Endometrium (tissue), 2 donors: ENCODE measurements around the gene HIVEP2.
A peak's percentile ranks its signal among the peaks of the same experiment; 100 is the strongest.

Source experiments
- FAIRE-seq: peaks from 2 replicates; lab custom pipeline; 2012; peaks lifted over from hg19 to GRCh38; lab: Jason Lieb, UNC
- donor health status: control.
- donor health status: control.

The HIVEP2 gene

DNA sequence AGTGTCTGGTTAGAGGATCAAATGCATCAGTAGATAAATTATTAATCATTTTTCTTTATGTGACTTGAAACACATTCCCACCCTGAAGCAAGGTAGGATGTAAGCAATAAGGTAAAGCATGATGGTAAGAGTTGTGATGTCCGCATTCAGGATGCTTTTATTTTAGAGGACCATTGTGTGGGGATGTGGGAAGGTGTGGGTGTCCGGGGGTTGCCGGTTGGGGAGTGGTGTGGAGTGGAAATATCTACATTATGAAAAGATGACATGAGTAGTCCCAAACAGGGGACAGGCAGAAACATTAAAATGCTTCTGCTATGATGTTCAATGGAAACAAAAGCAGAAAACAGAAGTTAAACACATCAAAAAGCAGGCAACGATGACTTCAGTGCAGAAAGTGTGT lies 215.4 kb downstream of the HIVEP2 start:
- FAIRE-seq: no peak

GRCh38 chr6:142728910-142729481 lies 216.0 kb downstream of the HIVEP2 start:
- no peak for FAIRE-seq

- no peak for FAIRE-seq
Observed at GRCh38 chr6:142728364-142728763, 216.6 kb downstream of the HIVEP2 start.

- no peak for FAIRE-seq
Observed at GRCh38 chr6:142726616-142727015, 218.4 kb downstream of the HIVEP2 start.

- FAIRE-seq: no peak
Observed at GRCh38 chr6:142725024-142725770, 219.8 kb downstream of the HIVEP2 start.

DNA sequence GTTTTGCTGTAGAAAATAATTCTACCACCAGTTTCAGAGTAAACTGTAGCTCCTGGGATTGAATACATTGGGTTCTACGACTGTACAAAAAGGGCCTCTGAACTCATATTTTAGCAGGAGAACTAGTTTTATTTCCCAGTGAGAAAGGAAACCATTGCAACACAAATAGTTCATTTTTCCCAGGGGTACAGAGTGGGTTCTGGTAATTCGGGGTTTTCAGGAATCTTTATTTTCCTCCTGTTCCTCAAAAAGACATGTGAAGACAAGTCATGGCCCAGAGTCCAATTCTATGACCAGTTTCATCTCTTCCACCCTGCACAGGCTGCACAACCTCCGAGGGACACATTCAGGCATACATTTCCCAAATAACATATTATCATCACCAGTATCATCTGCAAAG lies 222.1 kb downstream of the HIVEP2 start:
- FAIRE-seq: no peak

GRCh38 chr6:142722012-142722411 lies 223.0 kb downstream of the HIVEP2 start:
- FAIRE-seq: no peak

DNA sequence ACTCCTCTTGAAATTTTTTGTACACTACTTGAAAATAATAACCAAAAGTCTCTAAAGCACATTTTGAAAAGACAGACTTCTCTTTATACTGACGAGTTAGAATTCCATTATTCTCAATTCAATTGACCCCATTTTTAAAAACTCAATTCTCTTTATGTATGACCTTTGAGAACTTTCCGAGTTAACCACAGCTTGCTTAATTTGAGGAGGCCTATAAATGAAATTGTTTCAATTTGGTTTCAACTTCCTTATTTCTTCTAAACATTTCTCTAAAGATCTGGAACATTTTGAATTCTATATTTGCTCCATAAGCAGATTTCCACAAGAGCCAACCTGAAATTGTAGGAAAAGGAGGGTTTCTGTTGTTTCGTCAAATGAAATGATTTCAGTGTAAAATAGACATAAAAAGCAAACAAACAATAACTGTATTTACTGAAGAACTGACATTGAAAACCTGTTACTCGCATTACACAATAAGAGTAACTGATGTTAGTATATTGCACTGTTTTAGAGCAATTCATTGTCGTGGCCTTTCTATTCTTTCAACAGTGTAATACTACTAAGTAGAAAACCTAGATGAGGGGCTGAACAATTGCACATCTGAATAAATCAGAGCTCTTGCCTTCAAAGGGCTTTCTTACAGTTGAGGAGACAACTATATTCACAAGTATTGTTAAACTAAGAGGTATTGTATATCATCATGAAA lies 223.6 kb downstream of the HIVEP2 start:
- no peak for FAIRE-seq

GRCh38 chr6:142718667-142719191 lies 226.2 kb downstream of the HIVEP2 start:
- no peak for FAIRE-seq

- no peak for FAIRE-seq
Observed at GRCh38 chr6:142716097-142716496, 228.9 kb downstream of the HIVEP2 start.

DNA sequence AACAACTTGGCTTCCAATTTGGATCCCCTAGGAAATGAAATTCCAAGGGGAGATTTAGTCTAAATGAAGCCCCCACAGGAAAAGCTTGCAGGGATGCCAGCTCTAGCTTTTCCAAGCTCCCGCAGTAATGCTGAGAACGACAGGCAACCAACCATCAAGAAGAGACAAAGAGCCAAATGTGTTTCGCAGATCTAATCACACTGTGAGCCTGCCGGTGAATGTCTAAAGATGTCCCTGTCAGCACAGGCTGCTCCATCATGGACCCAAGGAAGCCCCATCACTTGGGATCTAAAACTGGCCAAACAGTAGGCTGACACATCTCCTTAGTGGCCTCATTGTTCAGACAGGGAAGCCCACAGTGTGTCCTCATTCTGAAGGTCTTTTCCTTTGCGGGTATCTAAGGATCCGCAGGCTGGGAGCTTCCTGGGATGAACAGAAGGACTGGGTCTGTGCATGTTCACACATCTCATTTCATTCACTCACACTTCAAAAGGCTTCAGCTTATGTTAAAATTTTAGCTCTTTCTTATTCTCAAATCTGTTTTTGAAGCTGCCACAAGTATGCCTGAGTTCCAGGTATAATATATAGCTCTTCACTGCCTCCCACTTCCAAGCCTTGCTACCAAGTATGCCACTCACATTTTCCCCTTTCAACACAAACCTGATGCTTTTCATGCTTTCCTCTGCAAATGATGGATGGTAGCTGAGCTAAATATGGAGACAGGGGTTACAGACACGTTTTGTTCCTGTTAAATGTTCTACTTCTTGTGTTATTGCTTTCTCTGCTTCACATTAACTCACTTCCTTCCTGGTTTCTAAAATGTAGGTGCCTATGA lies 229.8 kb downstream of the HIVEP2 start:
- FAIRE-seq: no peak

DNA sequence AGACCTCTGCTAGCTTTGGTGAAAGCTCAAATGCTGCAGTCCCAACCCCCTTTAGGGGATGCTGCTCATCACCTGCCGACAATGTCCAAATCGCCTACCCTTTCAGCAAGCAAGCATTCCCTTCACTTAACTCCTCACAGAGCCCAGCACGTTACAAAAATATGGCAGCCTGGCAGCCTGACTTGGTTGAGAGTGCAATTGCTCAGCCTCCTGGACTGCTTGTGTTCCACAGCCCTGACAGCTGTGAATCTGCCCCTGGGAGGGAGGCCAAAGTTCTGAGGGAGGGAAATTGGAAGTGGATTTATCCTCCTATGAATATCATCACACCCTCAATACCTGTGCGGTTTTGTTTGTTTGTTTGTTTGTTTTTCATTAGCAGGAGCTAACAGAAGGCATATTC lies 231.0 kb downstream of the HIVEP2 start:
- FAIRE-seq: no peak

- FAIRE-seq: no peak
Observed at GRCh38 chr6:142712231-142712630, 232.7 kb downstream of the HIVEP2 start.

GRCh38 chr6:142708651-142709050 lies 236.3 kb downstream of the HIVEP2 start:
- FAIRE-seq: no peak

DNA sequence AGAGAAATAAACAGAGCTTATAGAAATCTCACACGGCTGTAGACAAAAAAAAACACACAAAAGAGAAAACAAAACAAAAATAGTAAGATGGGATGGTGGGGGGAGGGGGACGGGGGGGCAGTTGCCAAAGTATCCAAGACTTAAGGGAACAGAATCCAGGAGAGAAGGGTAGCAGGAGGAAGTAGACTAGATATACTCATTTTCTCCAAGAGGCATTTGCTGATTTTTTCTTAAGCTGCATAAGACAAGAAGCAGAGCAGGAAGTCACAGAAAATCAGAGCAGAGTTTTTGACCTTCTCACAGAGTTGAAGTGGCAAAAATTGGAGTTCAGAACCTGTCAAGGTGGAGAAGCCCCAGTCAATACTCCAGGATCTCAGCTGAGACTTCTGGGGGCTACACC lies 237.7 kb downstream of the HIVEP2 start:
- no peak for FAIRE-seq

GRCh38 chr6:142706210-142706609 lies 238.8 kb downstream of the HIVEP2 start:
- FAIRE-seq: peak; percentile 39

GRCh38 chr6:142705054-142705453 lies 239.9 kb downstream of the HIVEP2 start:
- FAIRE-seq: no peak

GRCh38 chr6:142702501-142703460 lies 242.2 kb downstream of the HIVEP2 start:
- no peak for FAIRE-seq
